ENCODE measurements around the gene FGF6.
"Not testable (repeated sequence)": the region's sequence is repeated elsewhere in the genome, so short reads cannot be mapped to it uniquely, and the experiment has no call there.

The FGF6 gene

GRCh38 chr12:4417455-4417854 lies 28.2 kb downstream of the FGF6 start:
- DNase-seq: no peak

- DNase-seq: no peak
Measured at GRCh38 chr12:4416276-4416675, 29.3 kb downstream of the FGF6 start.

DNA sequence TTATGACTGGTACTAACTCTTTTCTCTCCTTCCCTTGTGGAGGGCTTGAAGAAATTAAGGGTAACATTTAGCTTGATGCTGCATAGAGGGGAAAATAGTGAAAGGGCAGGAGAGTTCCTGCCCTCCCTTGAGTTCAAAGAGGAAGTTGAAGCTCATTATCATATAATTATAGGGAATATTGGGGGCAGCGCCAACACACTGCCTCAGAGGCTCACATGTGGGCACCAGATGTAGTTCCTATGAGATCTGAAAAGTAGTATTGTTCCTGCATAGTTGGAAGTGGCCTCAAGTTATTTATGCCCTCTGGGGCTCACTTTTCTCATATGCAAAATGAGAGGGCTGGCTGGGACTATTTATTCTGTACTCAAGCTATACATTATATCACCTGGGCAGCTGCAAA lies 33.1 kb downstream of the FGF6 start:
- no peak for DNase-seq

DNA sequence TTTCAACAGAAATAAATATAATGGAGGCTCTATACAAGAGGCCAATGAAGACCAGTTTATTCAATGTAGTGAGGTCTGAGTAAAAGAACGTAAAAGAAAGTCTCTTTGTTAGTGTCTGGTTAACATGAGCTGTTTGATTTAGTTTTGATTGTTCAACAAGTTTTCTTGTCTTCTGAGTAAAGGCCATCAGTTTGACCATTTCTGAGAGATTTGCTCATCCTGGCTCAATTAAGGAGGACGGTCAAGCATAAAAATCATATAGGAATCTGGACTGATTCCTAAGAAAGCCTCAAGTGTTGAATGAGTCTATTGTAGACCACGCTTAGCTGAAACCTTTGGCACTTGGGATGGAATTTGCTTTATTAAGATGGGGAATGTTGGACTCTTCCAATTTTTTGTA lies 33.6 kb downstream of the FGF6 start:
- DNase-seq: no peak

DNA sequence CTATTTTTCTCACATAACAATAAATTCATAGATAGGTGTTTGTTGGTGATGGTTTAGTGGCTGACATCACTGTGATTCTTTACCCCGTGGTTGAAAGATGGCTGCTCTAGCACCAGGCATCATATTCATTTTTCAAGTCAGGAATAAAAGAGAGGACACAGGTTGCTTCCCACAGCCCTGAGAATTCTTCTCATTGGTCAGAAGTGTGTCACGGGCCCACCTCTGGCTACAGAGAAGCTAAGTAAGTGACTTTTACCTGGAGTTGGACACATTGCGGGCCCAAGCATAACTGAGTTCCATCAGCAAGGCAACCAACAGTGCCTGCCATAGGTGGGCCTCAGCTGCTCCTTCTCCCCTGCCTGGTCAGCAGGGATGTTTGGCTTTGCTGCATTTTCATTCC lies 38.5 kb downstream of the FGF6 start:
- DNase-seq: no peak

DNA sequence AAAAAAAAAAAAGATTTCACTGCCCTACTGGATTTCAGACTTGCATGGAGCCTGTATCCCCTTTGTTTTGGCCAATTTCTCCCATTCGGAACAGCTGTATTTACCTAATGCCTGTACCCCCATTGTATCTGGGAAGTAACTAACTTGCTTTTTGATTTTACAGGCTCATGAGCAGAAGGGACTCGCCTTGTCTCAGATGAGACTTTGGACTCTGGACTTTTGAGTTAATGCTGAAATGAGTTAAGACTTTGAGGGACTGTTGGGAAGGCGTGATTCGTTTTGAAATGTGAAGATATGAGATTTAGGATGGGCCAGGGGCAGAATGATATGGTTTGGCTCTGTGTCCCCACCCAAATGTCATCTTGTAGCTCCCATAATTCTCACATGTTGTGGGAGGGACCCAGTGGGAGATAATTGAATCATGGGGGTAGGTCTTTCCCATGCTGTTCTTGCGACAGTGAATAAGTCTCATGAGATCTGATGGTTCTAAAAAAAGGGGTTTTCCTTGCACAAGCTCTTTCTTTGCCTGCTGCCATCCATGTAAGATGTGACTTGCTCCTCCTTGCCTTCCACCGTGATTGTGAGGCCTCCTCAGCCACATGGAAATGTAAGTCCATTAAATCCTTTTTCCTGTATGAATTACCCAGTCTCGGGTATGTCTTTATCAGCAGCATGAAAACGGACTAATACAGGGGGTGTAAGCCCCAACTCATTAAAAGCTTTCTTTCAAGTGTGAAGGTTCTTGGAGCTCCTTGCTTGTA lies 40.6 kb downstream of the FGF6 start:
- DNase-seq: not testable (repeated sequence)

DNA sequence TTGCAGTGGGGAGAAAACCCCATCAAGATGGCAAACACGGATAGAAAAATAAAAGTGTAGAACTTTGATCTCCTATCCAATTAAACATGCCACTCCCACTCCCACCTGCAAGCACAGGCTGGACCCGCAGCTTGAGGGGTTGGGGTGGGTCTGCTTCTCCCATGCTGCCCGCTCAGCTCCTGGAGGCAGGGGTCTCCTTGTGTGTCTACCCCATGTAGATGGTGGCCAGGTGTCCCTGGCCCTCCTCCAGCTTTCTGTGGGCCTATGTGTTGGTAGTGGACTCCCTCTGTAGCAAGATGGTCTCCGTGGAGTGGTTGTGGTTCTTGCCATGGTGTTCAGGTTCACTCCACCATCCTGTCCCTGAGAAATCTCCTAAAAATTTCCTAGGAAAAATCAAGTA lies 42.6 kb downstream of the FGF6 start:
- no peak for DNase-seq

GRCh38 chr12:4401117-4401516 lies 44.5 kb downstream of the FGF6 start:
- no peak for DNase-seq

DNA sequence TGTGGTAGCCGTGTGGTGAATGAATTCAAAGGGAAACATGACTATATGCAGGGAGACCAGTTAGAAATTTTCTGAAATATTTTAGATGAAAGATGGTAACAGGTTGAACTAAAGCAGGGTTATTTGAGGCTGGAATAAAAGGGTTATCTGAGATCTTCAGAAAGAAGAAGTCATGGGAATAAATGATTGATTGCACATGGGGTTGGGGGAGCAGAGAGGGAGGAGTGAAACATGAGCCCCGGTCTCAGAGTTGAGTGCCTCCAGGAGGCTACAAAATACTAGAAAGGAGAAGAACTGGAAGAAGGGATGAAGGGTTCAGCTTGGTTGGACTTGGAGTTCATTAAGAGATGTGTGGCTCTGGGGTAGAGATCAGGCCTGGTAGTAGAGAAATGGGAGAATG lies 49.8 kb downstream of the FGF6 start:
- no peak for DNase-seq

- DNase-seq: no peak
Measured at GRCh38 chr12:4393211-4393610, 52.4 kb downstream of the FGF6 start.

GRCh38 chr12:4392223-4392742 lies 53.3 kb downstream of the FGF6 start:
- DNase-seq: no peak

DNA sequence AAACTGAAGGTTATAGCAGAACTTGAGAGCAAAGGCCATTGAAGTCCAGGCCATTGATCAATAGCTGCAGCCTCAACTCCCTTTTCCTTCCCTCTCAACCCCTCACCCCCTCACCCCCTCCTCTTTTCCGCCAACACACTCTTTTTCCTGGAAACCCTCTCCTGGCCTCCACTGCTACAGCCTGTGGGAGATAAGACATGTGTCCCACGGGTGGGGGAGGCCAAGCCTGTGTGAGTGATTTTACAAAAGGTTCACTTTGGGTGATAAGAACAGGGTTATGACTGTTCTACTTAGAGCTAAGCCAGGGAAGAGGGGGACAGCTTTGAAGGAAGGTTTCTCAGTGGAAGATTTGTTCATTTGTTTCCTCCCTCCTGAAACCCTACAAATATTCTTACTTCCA lies 57.0 kb downstream of the FGF6 start:
- DNase-seq: no peak

DNA sequence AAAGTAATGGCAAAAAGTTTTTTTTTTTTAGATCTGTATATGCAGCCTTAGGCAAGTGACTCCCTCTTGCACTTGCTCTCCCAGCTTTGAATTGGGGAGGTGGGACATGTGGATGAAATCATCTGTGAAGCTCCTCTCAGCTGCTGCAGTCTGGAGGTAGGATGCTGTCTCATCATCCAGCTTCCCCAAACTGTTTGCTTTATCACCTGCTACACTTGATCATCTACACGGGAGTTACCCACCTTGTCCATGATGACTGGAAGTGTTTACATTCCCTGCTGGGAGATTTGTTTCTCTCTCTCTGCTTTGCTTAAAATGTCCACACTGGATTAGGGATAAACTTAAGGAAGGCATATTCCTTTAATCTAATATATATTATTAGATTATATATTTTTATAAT lies 57.6 kb downstream of the FGF6 start:
- DNase-seq: no peak

DNA sequence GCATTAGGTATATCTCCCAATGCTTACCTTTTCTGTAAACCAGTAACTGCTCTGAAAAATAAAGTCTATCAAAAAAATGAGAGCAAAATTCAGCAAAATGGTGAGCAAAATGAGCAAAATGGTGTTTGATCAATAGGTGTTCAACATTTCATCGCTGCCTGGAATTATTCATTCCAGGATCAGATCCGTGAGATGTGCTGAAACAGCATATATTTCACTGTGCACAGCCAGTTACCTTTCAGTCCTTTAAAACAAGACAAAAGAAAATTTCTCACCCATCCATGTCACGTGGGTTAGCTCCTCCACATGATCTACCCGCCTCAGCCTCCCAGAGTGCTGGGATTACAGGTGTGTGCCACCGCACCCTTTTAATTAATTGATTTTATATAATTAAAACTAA lies 58.0 kb downstream of the FGF6 start:
- no peak for DNase-seq

GRCh38 chr12:4386801-4387200 lies 58.8 kb downstream of the FGF6 start:
- no peak for DNase-seq

Measured in activated CD4-positive, alpha-beta T cell treated with anti-CD3 and anti-CD28 coated beads, Interleukin-10, Interleukin-2, amounts not matched to agents 100 ng/mL and 50 ng/mL, durations not matched to agents 16 hours and 8 hours (primary cell).